Measurements from ENCODE around the gene PSAPL1.

The PSAPL1 gene

DNA sequence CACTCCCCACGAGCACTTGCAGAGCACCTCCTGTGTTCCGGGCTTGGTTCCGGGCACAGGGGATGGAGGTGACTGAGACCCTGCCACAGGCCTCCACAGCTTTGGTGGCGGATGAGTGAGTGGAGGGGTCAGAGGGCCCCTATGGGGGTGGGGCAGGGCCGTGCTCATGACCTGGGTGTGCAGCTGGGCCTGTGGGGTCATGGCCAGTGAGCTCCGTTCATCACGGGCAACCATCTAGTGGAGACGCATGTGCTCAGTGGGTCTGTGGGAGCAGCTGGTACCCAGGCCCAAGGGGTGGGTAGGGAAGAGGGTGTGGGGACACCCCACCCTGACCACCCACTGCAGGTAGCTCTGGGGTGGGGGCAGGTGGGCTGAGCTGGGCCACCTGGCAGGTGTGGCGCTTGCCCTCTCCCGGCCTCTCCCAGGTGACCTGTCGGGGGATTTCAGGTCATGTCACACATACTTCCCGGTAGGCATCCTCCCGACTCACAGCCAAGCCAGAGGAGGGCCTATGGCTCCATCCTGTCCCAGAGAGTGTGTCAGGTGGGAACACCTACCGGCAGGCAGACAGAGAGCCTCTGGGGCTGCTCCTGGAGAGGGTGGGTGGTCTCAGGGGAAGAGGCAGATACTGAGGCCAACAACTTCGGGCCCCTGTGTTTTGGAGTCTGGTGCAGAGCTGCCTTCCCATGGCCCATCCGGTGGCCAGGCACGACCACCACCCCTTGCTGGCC, 3.6 kb downstream of the PSAPL1 start:
- H3K4me3 ChIP-seq (ENCODE audit: control insufficient read depth, low read depth, low read length): no peak overlapping the region
- no peak for DNase-seq (ENCODE audit: low read depth)
- TF ChIP-seq, protein P1, sequence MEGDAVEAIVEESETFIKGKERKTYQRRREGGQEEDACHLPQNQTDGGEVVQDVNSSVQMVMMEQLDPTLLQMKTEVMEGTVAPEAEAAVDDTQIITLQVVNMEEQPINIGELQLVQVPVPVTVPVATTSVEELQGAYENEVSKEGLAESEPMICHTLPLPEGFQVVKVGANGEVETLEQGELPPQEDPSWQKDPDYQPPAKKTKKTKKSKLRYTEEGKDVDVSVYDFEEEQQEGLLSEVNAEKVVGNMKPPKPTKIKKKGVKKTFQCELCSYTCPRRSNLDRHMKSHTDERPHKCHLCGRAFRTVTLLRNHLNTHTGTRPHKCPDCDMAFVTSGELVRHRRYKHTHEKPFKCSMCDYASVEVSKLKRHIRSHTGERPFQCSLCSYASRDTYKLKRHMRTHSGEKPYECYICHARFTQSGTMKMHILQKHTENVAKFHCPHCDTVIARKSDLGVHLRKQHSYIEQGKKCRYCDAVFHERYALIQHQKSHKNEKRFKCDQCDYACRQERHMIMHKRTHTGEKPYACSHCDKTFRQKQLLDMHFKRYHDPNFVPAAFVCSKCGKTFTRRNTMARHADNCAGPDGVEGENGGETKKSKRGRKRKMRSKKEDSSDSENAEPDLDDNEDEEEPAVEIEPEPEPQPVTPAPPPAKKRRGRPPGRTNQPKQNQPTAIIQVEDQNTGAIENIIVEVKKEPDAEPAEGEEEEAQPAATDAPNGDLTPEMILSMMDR (IDR thresholded peaks at IDR 0.05; ENCODE audit: control insufficient read depth, insufficient read depth, low read depth, low read length, missing control alignments): no peak

DNA sequence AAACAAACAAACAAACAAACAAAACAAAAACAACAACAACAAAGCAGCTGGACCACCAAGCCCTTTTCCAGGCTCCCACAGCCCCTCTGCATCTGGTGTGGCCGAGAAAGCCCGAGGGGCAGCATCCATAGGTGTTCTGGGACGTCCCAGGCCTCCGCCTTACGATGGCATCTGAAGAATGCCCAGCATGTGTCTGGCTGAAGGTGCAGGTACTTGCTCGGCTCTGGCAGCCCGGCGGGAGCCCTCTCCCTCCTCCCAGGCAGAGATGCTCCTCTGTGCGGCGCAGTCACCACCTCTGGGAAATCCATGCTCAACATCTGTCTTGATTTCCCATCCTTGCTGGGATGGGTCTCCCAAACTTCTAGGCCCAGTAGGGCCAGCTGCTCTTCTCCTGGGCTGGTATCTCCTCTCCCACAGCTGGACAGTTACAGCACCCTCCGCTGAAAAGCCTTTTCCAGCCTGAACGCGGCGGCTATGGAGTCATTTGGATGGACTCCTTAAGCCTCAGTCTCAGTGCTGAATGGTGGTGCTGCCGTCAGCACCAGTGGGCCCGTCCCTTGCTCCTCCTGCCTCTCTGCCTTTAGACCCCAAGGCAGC, 4.3 kb downstream of the PSAPL1 start:
- TF ChIP-seq, protein P1 (IDR thresholded peaks at IDR 0.05; ENCODE audit: control insufficient read depth, insufficient read depth, low read depth, low read length, missing control alignments): no peak
- no peak overlapping the region for H3K4me3 ChIP-seq (ENCODE audit: control insufficient read depth, low read depth, low read length)
- DNase-seq (ENCODE audit: low read depth): no peak

GRCh38 chr4:7429601-7430078, 5.1 kb downstream of the PSAPL1 start:
- H3K4me3 ChIP-seq (ENCODE audit: control insufficient read depth, low read depth, low read length): no peak overlapping the region
- TF ChIP-seq, protein P1 (IDR thresholded peaks at IDR 0.05; ENCODE audit: control insufficient read depth, insufficient read depth, low read depth, low read length, missing control alignments): no peak
- DNase-seq (ENCODE audit: low read depth): no peak

GRCh38 chr4:7429069-7429416, 5.7 kb downstream of the PSAPL1 start:
- H3K4me3 ChIP-seq (ENCODE audit: control insufficient read depth, low read depth, low read length): no peak overlapping the region
- DNase-seq (ENCODE audit: low read depth): no peak
- TF ChIP-seq, protein P1 (IDR thresholded peaks at IDR 0.05; ENCODE audit: control insufficient read depth, insufficient read depth, low read depth, low read length, missing control alignments): no peak

DNA sequence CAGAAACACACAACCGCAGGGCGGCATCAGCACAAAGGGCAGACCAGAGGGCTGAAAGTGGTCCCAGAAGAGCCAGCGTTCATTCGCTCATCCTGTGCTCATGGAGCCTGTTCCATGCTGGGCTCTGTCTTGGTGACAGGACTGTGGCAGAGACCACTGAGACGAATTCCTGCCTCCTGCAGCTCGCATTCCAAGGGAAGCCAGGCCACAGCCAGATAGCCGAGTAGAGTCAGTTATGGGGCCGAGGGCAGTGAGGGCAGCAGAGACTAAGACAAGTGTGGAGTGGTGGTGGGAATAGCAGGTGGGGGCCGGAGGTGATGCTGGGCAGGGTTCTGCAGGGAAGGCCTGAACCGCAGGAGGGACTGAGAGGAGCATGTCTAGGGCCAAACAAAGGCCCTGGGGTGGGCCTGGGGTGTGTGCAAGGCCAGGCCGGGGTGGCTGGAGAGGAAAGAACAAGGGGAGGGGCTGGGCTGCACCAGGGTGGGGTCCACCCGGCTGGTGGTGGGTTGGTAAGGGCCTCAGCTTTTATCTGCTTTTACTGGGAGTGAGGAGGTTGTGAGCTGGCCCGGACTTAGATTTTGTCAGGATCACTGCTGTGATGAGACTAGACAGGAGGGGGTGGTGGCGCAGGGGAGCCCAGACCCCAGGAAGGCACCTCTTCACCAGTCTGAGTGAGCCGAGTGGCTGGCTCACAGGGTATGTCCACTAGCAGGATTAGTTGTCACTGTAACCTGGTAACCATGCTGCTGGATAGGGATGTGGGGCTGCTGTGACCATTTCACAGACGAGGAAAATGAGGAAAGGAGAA, 6.3 kb downstream of the PSAPL1 start:
- TF ChIP-seq, protein P1 (IDR thresholded peaks at IDR 0.05; ENCODE audit: control insufficient read depth, insufficient read depth, low read depth, low read length, missing control alignments): no peak
- DNase-seq (ENCODE audit: low read depth): no peak
- no peak overlapping the region for H3K4me3 ChIP-seq (ENCODE audit: control insufficient read depth, low read depth, low read length)

GRCh38 chr4:7427831-7428260, 6.9 kb downstream of the PSAPL1 start:
- no peak for DNase-seq (ENCODE audit: low read depth)
- no peak overlapping the region for H3K4me3 ChIP-seq (ENCODE audit: control insufficient read depth, low read depth, low read length)
- TF ChIP-seq, protein P1 (IDR thresholded peaks at IDR 0.05; ENCODE audit: control insufficient read depth, insufficient read depth, low read depth, low read length, missing control alignments): no peak

Data from AG09309 (cell line).